PC-9 (cell line): ENCODE data around the gene PSMD1. TPM values are rescaled to one million over a fixed set of nuclear protein-coding genes. Genes with fewer than 3 reads are reported as not detected.
A peak's percentile ranks its signal among the peaks of the same experiment; 100 is the strongest.
"Not testable (repeated sequence)": the region's sequence is repeated elsewhere in the genome, so short reads cannot be mapped to it uniquely, and the experiment has no call there.

Experiments used
- BruUV-seq: library from RNA; stranded (reverse); fragments of 400-500 nt; replicated peaks from 2 replicates; lab custom pipeline; 2021; lab: Mats Ljungman, UMichigan
- CTCF ChIA-PET: fragments of 300-600 bp; sonication (Branson Sonifier 250); formaldehyde crosslinking; loops from one replicate; lab custom pipeline; 2022; ENCODE audit warnings: antibody characterized with exemption; lab: Charles Lee
- POLR2A ChIA-PET: fragments of 300-600 bp; sonication (Branson Sonifier 250); formaldehyde crosslinking; loops from one replicate; lab custom pipeline; 2022; ENCODE audit warnings: antibody characterized with exemption; ENCODE audit not compliant: unreplicated experiment; lab: Charles Lee
- DNase-seq, 2 experiments: peaks; one replicate each; pipeline versions ENCODE4 v3.0.0 to v3.0.0-alpha.2; 2015 to 2022; ENCODE audit warnings: mixed read lengths in 1 of 2
- H2AFZ ChIP-seq: fragments of 200-600 bp; sonication (generic); 2 replicates; pipeline ENCODE4 v1.8.1; 2017; ENCODE audit warnings: antibody characterized with exemption
- H3F3A ChIP-seq: fragments of 200-600 bp; sonication (generic); 2 replicates; pipeline ENCODE4 v1.8.1; 2017; ENCODE audit warnings: antibody characterized with exemption, mild to moderate bottlenecking, low read depth; ENCODE audit not compliant: insufficient read depth
- H3K27ac ChIP-seq: fragments of 200-600 bp; sonication (generic); 2 replicates; pipeline ENCODE4 v1.6.1; 2016; ENCODE audit warnings: mixed run types
- H3K27me3 ChIP-seq: fragments of 200-600 bp; sonication (generic); 2 replicates; pipeline ENCODE4 v1.6.1; 2016; ENCODE audit warnings: low read depth, mixed run types; ENCODE audit not compliant: insufficient read depth
- H3K36me3 ChIP-seq: fragments of 200-600 bp; sonication (generic); 2 replicates; pipeline ENCODE4 v1.6.1; 2016; ENCODE audit warnings: low read depth, mixed run types
- H3K4me1 ChIP-seq: fragments of 200-600 bp; sonication (generic); replicated peaks from 2 replicates; pipeline ENCODE4 v1.6.1; 2016; ENCODE audit warnings: mixed run types; ENCODE audit not compliant: insufficient read depth
- H3K4me2 ChIP-seq: fragments of 200-600 bp; sonication (generic); 2 replicates; pipeline ENCODE4 v1.6.1; 2017; ENCODE audit warnings: mixed run types
- H3K4me3 ChIP-seq: fragments of 200-600 bp; sonication (generic); 2 replicates; pipeline ENCODE4 v1.6.1; 2016; ENCODE audit warnings: mixed run types
- H3K79me2 ChIP-seq: fragments of 200-600 bp; sonication (generic); 2 replicates; pipeline ENCODE4 v1.6.1; 2017; ENCODE audit warnings: low read depth, mixed run types
- H3K9me2 ChIP-seq: fragments of 200-600 bp; sonication (generic); 2 replicates; pipeline ENCODE4 v1.8.1; 2017; ENCODE audit warnings: mild to moderate bottlenecking; ENCODE audit not compliant: insufficient read depth
- H3K9me3 ChIP-seq: fragments of 200-600 bp; sonication (generic); 2 replicates; pipeline ENCODE4 v1.8.1; 2016; ENCODE audit warnings: low read depth; ENCODE audit not compliant: insufficient read depth
- H4K20me1 ChIP-seq: fragments of 200-600 bp; sonication (generic); 2 replicates; pipeline ENCODE4 v1.8.1; 2017; ENCODE audit not compliant: insufficient read depth
- EZH2 ChIP-seq: fragments of 200-600 bp; sonication (generic); IDR thresholded peaks from 2 replicates; pipeline ENCODE4 v1.8.0; 2017; ENCODE audit warnings: antibody characterized with exemption, low read depth
- intact Hi-C: fragments of 100-400 bp; cut with micrococcal nuclease; formaldehyde crosslinking; loops from one replicate; pipeline ENCODE4 v1.10.0; 2022; ENCODE audit not compliant: unreplicated experiment
- total RNA-seq: library from RNA; stranded (reverse); gene quantifications from 2 replicates; pipeline ENCODE4 v1.2.3, GENCODE V29; 2021
- TF ChIP-seq, protein P1 (sequence below): fragments of 200-600 bp; sonication (generic); conservative IDR thresholded peaks from 2 replicates; pipeline ENCODE4 v1.6.1; 2017; ENCODE audit warnings: mixed run types, antibody characterized with exemption, mild to moderate bottlenecking, moderate library complexity

The PSMD1 gene
- total RNA-seq, 1 experiment from 2014 or later, result 119 TPM

DNA sequence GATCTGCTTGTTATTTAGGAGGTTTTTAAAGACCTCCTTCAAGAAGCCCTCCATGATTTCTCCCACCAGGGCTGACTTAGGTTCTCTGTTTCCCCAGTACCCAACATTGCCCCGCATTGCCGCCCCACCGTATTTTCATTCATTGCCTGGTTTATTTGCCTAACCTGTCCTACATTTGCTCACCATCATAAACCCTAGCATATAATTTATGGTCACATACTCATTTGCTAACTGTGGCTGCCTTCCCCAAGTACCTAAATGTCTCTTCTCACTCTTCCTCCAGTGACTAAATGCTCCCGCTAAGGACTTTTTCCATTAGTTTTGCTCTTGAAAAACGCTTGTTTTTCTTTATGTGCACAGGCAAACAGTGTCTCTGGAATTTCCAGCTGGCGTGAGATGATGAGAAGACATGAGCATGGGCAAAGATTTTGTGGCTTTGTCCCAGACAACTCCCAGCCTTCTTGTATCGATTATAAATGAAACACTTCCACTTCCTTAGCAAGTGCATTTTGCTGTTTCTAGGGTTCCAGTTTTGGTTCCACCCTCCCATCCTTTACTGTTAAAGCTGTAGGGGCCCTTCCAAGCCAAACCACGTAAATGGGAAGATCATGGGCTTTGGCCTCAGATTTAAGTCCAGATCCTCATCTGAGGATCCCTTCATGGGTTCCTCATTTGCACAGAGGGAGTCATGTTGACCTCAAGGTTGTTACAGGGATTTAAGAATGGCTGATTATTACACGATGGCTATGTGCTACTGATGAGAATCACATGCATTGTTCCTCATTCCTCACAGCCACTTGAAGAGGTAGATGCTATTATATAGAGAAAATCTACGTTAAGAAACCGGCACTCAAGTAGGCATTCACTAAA, 120.7 kb downstream of the PSMD1 start:
- peaks cover 17% of the 10 kb centered on the region; the same call in 1 of the 2 replicates for H3F3A ChIP-seq
- no peaks in the 10 kb centered on the region; the same call in 1 of the 2 replicates for H3K9me2 ChIP-seq
- H2AFZ ChIP-seq, result no peak overlapping the region
- H3K36me3 ChIP-seq, result peaks cover 4% of the 10 kb centered on the region; the same call in 1 of the 2 replicates
- no peak overlapping the region for H3K4me3 ChIP-seq
- no peaks in the 10 kb centered on the region for H3K9me3 ChIP-seq
- no peaks in the 10 kb centered on the region for H3K79me2 ChIP-seq
- DNase-seq, result no peak
- TF ChIP-seq EZH2, result no peak
- TF ChIP-seq, protein P1, sequence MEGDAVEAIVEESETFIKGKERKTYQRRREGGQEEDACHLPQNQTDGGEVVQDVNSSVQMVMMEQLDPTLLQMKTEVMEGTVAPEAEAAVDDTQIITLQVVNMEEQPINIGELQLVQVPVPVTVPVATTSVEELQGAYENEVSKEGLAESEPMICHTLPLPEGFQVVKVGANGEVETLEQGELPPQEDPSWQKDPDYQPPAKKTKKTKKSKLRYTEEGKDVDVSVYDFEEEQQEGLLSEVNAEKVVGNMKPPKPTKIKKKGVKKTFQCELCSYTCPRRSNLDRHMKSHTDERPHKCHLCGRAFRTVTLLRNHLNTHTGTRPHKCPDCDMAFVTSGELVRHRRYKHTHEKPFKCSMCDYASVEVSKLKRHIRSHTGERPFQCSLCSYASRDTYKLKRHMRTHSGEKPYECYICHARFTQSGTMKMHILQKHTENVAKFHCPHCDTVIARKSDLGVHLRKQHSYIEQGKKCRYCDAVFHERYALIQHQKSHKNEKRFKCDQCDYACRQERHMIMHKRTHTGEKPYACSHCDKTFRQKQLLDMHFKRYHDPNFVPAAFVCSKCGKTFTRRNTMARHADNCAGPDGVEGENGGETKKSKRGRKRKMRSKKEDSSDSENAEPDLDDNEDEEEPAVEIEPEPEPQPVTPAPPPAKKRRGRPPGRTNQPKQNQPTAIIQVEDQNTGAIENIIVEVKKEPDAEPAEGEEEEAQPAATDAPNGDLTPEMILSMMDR, result no peak
- CTCF ChIA-PET, result no interaction called here
- no peak overlapping the region for H3K4me2 ChIP-seq
- intact Hi-C loops, result no loop called here
- BruUV-seq, result TSS peak; percentile 16
- H3K27me3 ChIP-seq, result no peaks in the 10 kb centered on the region
- POLR2A ChIA-PET, result no interaction called here
- no peak overlapping the region for H3K27ac ChIP-seq
- H4K20me1 ChIP-seq, result no peaks in the 10 kb centered on the region
- H3K4me1 ChIP-seq, result no peaks in the 10 kb centered on the region

DNA sequence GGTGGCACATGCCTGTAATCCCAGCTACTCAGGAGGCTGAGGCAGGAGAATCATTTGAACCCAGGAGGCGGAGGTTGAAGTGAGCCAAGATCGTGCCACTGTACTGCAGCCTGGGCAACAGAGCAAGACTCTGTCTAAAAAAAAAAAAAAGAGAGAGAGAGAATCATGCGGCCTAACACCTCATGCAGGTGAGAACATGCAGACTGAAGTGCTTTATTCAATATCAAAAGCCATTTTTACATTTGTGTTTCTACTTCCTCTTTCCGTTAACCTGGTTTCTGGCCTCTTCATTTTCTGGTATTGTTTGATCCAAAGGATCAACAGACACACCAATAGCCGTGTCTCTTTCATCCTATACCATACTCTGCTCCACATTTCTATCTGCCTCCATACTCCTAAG, 122.1 kb downstream of the PSMD1 start:
- H3K4me2 ChIP-seq, H3K9me2 ChIP-seq, BruUV-seq, POLR2A ChIA-PET, H3K4me3 ChIP-seq, H3K36me3 ChIP-seq, intact Hi-C loops, H2AFZ ChIP-seq, H3K27me3 ChIP-seq, H3K9me3 ChIP-seq, H4K20me1 ChIP-seq, H3K79me2 ChIP-seq, DNase-seq, H3K27ac ChIP-seq, CTCF ChIA-PET, H3K4me1 ChIP-seq: not testable (repeated sequence)
- H3F3A ChIP-seq, result peaks cover 17% of the 10 kb centered on the region; the same call in 1 of the 2 replicates

DNA sequence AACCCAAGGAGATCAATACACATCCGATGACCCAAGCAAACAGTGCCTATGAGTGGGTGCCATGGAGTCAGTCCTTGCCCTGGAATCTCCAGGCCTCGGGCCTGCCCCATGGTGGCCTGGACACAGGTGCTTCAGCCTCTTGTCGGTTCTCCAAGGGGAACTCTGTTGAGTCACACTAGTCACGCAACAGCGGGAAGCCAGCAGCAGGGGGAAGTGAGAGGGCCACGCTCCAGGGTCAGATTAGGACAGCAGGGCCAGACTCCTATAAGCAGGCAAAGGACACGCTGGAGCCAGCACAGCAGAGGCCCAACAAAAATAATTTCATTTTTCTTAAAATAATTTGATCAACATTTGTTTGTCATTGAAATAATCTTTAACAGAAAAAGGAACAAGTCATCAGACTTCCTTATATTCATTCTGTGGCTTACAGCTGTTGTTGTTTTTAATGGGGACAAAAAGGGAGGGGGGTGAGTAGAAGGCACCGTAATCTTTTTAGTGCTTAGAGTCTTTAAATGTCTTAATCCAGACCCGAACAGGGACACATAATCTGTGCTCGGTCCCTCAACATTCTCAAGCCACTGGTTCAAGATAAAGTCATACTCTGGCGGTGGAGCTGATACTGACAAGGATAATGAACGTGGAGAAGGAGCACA, 125.3 kb downstream of the PSMD1 start:
- H3F3A ChIP-seq, result 0 out of 2 replicates have a peak, but pooled peaks cover 5% of the 10 kb centered on the region
- H3K4me1 ChIP-seq, result no peaks in the 10 kb centered on the region
- no peak overlapping the region for H3K27ac ChIP-seq
- ChIA-PET CTCF (no interaction called here), POLR2A (no interaction called here)
- no peaks in the 10 kb centered on the region for H3K9me3 ChIP-seq
- no peak for TF ChIP-seq EZH2
- no peak overlapping the region for H3K4me3 ChIP-seq
- H3K9me2 ChIP-seq, result no peaks in the 10 kb centered on the region
- H3K79me2 ChIP-seq, result no peaks in the 10 kb centered on the region
- no TSS peak for BruUV-seq
- no peaks in the 10 kb centered on the region for H3K27me3 ChIP-seq
- intact Hi-C loops, result no loop called here
- H3K36me3 ChIP-seq, result no peaks in the 10 kb centered on the region
- no peak overlapping the region for H3K4me2 ChIP-seq
- H4K20me1 ChIP-seq, result no peaks in the 10 kb centered on the region
- no peak for DNase-seq
- H2AFZ ChIP-seq, result no peak overlapping the region

DNA sequence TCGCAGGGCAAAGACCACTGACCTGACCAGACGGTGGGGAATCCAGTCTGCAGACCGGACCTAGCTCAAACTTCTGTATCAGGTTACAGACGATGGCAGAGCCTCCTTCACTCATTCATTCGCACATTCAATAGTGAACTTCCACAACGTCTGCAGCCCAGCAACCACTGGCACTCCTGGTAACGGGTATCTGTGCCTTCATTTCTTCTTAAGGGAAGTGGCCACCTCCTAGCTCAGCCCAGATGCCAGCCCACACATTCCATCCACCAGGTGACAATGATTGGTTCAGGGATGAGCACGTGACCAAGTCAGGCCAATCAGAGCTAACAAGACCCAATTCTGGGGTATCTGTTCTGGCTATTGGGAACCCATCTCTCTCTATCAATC, 125.8 kb downstream of the PSMD1 start:
- DNase-seq, result no peak
- TF ChIP-seq EZH2, result no peak
- TF ChIP-seq, protein P1, result no peak
- Histone ChIP-seq H3K4me2 (no peak overlapping the region), H3K9me3 (no peaks in the 10 kb centered on the region), H3K27me3 (no peaks in the 10 kb centered on the region; the same call in 1 of the 2 replicates), H3K9me2 (no peaks in the 10 kb centered on the region), H3K4me1 (no peaks in the 10 kb centered on the region), H3K36me3 (no peaks in the 10 kb centered on the region), H3K27ac (no peak overlapping the region), H3K4me3 (no peak overlapping the region), H4K20me1 (no peaks in the 10 kb centered on the region), H3K79me2 (no peaks in the 10 kb centered on the region), H2AFZ (no peak overlapping the region), H3F3A (0 out of 2 replicates have a peak, but pooled peaks cover 3% of the 10 kb centered on the region)
- ChIA-PET CTCF (no interaction called here), POLR2A (no interaction called here)
- BruUV-seq, result no TSS peak
- intact Hi-C loops, result no loop called here
